GM19023 (cell line): ENCODE results near the gene LMF1.

Experiments used
- ATAC-seq: cut with Tn5 transposase; IDR thresholded peaks from one replicate; pipeline ENCODE4 v1.9.1; 2021; ENCODE audit warnings: mild to moderate bottlenecking, moderate library complexity; ENCODE audit not compliant: unreplicated experiment

LMF1 gene

DNA sequence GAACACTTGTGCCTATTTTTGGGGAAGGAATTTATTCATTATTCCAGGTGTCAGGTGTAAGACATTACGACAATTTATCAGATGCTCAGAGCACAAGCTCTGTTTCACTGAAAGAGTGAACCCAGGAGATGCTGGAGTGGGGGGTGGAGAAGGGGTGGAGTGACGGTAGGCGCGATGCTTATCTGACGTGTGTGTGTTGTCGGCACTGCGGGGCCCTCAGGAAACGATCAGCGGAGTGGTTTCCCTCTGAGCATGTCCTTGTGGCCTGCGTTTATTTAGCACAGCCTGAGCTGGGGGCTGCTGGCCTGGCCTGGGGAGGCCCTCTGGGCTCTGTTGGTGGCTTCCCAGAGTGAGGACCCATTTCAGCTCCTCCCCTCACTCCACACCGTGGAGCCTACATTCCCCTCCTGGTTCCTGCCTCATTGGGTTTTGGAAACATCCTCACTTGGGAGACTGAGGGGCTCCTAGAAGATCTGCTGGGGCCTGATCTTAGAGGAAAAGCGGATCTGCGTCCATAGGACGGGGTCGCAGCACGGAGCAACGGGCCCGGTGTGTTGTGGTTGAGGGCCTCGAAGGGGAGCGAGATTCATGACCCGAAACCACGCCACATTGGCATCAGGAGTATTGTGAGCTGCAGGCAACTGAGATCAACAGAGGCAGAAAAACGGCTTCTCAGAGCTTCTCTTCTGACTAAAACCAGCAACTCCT, 151.3 kb downstream of the LMF1 start:
- ATAC-seq = no peak

DNA sequence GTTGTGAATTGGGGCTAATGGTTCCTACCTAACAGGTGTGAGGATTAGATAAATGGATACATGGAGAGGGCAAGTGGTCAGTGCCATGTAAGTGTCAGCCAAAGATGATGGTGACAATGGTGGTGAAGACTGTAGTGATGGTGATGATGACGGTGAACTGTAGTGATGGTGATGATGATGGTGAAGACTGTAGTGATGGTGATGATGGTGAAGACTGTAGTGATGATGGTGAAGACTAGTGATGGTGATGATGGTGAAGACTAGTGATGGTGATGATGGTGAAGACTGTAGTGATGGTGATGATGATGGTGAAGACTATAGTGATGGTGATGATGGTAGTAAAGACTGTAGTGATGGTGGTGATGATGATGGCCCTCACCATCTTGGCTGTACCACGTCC, 152.2 kb downstream of the LMF1 start:
- no peak for ATAC-seq

DNA sequence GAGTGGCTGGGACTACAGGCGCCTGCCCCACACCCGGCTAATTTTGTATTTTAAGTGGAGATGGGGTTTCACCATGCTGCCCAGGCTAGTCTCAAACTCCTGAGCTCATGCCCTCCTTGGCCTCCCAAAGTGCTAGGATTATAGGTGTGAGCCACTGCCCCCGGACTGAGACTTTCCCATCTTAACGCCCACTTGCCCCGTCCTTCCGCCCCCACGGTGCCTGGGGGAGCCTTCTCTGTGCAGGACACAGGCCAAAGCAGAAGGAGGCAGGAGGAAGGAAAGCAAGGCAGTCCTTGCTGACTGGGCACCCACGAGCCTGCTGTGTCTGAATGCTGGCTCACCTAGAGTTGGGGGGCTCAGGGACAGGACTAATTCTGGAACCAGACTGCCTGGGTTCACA, 152.7 kb downstream of the LMF1 start:
- ATAC-seq = no peak

DNA sequence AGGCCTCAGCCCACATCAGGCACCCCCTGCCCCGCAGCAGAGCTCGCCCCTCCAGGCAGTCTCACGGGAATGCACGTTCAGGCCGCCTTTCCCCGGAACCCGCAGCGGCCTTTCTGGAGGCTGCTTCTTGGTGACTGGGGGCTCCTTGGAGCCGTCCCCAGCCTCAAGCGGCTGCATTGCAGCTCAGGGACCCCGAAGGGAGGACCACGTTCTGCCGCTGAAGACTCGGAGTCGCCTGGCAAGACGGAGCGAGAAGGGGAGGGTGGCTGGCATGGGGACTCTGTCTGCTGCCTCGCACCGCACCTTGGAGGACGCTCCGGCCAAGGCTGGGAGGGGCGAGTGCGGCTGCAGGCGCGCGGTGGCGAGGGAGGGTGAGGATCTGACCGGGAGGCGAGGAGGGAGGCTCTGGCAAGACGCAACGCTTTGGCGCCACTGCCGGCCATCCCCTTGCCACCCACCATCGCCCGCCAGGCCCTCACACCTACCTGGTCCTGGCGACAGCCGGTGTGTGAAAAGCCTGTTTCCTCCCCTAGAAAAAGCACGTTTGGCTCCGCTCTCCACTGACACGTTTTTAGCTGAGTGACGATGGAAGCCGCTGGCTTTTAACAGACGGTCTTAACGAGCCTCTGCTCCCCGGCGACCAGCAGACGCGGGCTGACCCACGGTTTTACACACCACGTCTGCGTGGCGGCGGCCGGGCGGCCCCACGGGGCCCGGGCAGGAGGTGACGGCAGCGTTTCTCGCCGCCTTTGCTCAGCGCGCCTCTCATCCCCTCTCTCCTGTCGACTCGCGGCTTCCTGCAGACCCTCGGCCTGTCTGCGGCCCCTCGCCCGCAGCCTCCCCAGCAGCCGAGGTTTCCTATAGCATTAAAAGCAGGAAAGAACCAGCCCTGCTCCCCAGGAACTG, 153.5 kb downstream of the LMF1 start:
- no peak for ATAC-seq

DNA sequence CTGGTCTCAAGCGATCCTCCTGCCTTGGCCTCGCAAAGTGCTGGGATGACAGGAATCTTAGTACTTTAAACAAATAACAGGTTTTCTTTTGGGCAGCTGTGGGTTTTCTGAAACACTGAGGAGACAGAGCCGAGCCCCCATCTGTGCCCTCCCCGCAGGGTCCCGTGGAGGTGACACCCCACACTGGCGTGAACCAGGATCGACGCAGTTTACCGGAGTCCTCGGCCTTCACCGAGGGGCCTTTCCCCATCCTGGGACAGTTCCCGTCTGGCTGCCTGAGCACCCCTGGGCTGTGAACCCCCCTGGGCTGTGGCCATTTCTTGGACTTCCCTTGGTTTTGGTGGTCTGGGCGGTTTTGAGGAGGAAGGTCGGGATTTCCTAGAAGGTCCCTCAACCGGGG, 154.9 kb downstream of the LMF1 start:
- no peak for ATAC-seq

DNA sequence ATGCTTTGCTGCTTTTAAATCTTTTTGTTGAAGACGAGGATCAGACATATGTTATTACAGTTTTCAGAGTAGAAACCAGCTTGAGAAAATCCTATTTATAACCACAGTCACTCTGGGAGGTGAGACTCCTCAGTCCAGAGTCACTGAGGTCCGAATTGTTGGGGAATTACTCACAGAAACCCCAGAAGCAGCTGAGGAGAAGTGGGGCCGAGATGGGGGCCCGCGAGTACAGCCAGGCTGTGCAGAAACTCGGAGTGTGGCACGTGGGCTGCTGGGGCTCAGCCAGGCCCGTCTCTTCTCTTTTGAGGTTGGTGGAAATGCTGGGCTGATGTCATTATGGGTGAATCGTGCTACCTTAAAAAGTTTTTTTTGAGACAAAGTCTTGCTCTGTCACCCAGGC, 155.8 kb downstream of the LMF1 start:
- no peak for ATAC-seq

DNA sequence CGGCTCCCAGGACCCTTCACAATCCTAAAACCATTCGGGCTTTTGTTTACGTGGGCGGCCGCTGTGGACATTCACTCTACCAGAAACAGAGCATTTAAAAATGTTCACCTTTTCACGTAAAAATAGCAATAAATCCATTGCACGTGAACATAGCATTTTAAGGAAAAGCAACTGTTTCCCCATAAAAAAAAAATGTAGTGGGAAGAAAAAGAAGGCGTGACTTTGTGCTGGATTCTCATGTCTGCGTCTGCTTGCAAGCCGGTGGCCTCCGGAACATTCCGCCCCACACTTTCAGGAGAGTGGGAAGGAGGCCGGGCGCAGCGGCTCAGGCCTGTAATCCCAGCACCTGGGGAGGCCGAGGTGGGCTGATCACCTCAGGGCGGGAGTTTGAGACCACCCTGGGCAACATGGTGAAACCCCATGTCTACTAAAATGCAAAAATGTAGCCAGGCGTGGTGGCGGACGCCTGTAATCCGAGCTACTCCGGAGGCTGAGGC, 156.8 kb downstream of the LMF1 start:
- ATAC-seq = no peak

DNA sequence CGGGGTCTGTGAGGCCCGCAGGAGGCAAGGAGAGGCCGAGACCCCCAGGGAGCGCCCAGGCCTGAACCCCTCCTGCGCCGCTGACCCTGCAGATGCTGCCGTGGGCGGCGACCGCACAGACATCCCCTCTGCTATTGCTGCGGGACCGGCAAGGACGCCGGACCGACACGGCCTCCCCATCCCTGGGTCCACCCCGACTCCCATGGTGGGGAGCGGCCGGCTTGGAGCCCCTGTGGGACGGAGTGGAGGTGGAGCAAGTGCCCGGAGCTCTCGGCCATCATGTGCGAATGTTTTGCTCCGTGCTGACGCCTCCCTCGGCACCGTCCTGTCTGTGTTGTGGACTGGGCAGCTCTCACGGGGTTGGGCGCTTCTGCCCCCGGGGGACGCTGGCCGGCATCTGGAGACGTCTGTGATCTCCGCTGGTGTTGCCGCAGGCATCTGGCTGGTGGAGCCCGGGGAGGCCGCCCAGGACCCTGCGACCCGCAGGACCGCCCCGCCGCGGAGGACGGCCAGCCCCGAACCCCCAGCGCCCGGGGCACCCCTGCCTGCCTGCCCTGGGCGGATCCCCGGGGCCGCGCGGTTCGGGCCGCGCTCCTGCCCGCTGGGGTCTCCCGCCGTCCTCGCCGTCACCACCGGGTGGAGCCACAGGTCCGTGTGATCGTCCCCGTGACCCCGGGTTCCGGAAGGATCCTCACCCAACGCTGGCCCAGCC, 157.4 kb downstream of the LMF1 start:
- no peak for ATAC-seq

DNA sequence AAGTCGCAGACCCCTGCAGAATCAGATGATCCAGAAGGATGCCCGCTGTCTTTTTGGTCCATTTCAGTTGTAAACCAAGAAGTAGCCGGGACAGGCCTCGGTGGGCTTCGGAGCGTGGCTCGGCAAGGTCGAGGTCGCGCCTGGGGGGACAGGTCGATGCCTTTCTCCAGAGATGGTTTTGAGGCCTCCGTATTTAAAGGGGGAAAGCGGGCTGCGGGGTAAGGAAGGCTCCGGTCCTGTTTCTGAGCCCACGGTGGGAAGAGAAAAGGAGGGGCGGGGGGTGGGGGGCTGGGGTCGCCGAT, 162.7 kb downstream of the LMF1 start:
- ATAC-seq = no peak

DNA sequence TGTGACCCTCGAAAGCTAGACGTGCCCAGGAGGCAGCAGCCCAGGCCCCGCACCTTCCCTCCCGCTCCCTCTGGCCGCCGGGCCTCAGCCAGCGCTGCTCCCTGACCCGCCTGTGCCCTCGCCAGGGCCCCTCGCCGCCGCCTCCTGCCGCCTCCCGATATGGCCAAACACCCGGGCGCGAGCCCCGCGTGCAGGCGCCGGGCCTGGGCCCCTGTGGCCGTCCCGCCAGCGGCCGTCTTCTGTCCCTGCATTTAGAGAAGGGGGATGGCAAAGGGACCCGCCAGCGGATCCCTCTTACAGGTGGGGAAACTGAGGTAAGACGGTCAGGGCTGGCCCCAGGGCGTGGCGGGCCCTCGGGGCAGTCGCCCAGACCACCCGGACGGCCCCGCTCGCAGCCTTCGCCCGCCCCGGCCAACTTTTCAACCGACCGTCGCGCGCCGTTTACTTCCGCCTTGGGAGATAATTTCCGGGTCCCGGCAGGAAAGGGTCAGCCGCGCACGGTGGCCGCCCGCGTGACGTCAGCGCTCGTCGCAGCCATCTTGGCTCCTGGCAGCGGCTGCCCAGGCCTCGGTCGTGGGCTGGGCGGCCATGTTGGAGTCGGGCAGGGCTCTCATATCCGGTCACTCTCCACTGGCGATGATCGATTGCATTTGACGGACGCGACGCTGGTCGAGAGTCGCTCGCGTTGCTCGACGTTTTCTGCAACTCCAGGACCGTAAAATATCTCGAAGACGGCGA, 163.3 kb downstream of the LMF1 start:
- ATAC-seq = peak; percentile 87

DNA sequence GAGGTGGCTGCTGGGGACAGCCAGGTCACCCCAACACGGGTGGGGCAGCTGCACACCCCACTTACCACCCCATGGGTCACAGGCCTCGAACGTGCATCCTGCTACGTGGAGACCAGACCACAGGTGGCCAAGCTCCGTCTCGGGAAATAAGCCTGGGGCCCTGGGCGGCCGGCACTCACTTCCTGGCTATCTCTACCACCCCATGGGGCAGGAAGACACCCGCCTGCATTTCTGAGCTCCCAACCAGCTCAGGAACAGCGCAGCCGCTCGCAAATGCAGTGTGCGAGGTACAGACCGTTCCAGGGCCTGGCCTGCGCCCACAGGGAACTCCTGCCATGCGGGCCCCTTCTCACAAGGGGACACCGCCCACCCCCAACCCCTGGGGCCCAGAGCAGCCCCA, 165.3 kb downstream of the LMF1 start:
- ATAC-seq = no peak

DNA sequence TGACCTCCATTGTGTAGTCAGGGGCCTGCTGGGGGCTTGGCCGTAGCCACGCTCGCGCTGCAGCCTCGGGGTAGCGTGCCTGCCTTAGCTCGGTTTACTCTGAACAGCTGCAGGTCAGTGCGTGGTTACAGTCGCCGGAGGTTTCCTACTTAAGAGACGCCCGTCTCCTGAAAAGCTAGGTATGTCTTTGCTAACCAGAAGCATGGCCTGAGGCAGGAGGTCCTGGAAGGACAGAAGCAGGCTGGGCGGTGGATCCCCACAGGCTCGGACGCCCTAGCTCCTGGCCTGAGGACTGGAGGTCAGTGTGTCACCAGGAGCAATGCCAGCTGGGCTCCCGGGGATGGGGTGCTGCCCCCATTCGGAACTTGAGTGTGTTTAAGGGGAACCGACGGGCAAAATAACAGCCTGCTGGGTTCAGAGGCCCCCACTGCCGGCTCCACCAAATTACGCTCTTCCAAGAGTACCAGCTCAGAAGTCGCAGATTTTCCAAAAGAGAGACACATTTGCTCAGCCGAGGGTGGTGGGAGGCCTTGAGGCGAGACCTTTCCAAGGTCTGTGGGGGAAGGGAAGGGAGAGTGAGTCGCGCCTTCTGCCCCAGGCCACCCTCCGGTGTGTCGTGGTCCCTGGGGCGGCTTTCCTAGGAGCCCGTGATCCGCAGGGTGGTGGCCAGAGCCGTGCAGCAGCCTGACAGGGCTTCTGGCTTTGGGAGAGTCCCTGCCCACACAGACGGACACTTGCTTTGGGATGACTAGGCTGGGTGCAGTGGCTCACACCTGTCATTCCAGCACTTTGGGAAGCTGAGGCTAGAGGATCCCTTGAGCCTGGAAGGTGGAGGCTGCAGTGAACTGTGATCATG, 166.4 kb downstream of the LMF1 start:
- no peak for ATAC-seq

DNA sequence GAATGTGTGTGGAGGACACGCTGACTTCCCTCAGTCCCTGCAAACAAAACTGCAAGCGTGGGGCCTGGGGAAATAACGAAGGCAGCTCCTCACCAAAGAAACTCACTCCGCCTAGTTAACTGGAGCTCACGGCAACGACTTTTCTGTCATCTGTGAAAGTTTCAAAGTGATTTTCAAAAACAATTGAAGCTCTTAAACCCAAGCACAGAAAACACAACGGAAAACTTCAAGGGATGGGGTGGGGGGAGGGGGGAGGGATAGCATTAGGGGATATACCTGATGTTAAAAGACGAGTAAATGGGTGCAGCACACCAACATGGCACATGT, 167.1 kb downstream of the LMF1 start:
- no peak for ATAC-seq
